ENCODE data around the gene LIPK.

The LIPK gene

DNA sequence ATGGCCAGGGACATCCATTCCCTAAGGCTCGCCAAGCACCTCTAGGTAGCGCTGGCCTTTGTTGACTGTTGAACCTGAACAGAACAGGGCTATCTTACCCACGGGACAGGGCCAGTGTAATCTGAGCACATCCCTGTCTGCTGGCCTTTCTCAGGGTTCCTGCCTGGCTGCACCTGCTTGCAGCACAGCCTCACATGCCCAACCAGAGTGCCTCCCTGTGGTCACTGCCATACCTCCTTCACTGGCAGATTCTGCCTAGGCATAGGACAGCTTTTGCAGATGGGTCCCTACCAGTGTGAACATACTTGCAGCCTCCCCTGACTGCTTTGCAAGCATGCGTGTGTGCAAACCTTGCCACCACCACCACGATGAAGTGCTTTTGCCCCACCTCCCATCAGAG, 38.0 kb downstream of the LIPK start:
- no peak overlapping the region for H3K27ac ChIP-seq
- no peak for TF ChIP-seq CTCF (IDR thresholded peaks at IDR 0.05)
- no peak for TF ChIP-seq ZFX (IDR thresholded peaks at IDR 0.05; ENCODE audit: borderline replicate concordance)

- no peak overlapping the region for H3K27ac ChIP-seq
- TF ChIP-seq ZFX (IDR thresholded peaks at IDR 0.05; ENCODE audit: borderline replicate concordance) (no peak), CTCF (IDR thresholded peaks at IDR 0.05) (no peak)
These were observed 39.6 kb downstream of the LIPK start for GRCh38 chr10:88745633-88746032.

GRCh38 chr10:88754287-88754686, 48.2 kb downstream of the LIPK start:
- H3K27ac ChIP-seq, result no peak overlapping the region
- TF ChIP-seq ZFX (IDR thresholded peaks at IDR 0.05; ENCODE audit: borderline replicate concordance) (no peak), CTCF (IDR thresholded peaks at IDR 0.05) (no peak)

GRCh38 chr10:88755753-88756152, 49.7 kb downstream of the LIPK start:
- no peak overlapping the region for H3K27ac ChIP-seq
- TF ChIP-seq ZFX (IDR thresholded peaks at IDR 0.05; ENCODE audit: borderline replicate concordance), result no peak
- no peak for TF ChIP-seq CTCF (IDR thresholded peaks at IDR 0.05)

DNA sequence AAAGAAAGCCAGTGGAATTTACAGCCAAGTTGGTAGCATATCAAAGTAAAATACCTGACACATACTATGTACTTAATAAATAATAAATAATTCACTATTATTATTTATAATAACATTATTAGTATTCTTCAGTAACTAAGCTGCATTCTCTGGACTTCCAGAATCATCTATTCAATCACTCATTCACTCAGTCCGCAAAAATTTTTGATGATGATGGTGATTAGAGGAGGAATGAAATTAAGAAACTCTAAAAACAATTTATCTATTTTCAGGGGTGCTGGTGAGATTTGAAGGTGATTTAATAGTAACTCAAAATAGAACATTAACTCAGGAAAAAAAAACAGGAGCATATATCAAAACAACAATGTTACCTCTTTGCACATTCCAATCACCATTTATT, 50.6 kb downstream of the LIPK start:
- no peak for TF ChIP-seq ZFX (IDR thresholded peaks at IDR 0.05; ENCODE audit: borderline replicate concordance)
- no peak for TF ChIP-seq CTCF (IDR thresholded peaks at IDR 0.05)

GRCh38 chr10:88759366-88760101, 53.5 kb downstream of the LIPK start, which contains the start of gene LIPN:
Gene LIPN, plus strand, starts transcription at chr10:88760020. Its CDS starts 1,386 bp downstream, at chr10:88761406.
- TF ChIP-seq ZFX (IDR thresholded peaks at IDR 0.05; ENCODE audit: borderline replicate concordance), result no peak
- no peak for TF ChIP-seq CTCF (IDR thresholded peaks at IDR 0.05)
- H3K27ac ChIP-seq, result no peak within 1 kb of the TSS

More for the DNA sequence above, 50.6 kb downstream of the LIPK start:
- no peak overlapping the region for H3K27ac ChIP-seq

- TF ChIP-seq ZFX (IDR thresholded peaks at IDR 0.05; ENCODE audit: borderline replicate concordance), result no peak
- TF ChIP-seq CTCF (IDR thresholded peaks at IDR 0.05), result no peak
- no peak overlapping the region for H3K27ac ChIP-seq
These were observed 56.9 kb downstream of the LIPK start for GRCh38 chr10:88762906-88763305.
